A549 (cell line): Measurements from ENCODE around the gene KIR2DL3.
"Not testable (repeated sequence)": the region's sequence is repeated elsewhere in the genome, so short reads cannot be mapped to it uniquely, and the experiment has no call there.

Experiments
- CHD2 ChIP-seq: fragments of 150-350 bp; IDR thresholded peaks from 2 replicates; pipeline ENCODE4 v1.6.1; 2014; ENCODE audit warnings: low read length; ENCODE audit not compliant: partially characterized antibody
- CTCF ChIP-seq: fragments of >200 bp; sonication (Bioruptor Twin); formaldehyde crosslinking; IDR thresholded peaks from 3 replicates; pipeline ENCODE4 v1.5.1; 2016
- ELK1 ChIP-seq: fragments of 150-350 bp; IDR thresholded peaks from 2 replicates; pipeline ENCODE4 v1.6.1; 2014; ENCODE audit warnings: low read depth, mild to moderate bottlenecking, low read length
- EP300 ChIP-seq, 2 experiments: fragments of >200 bp; sonication (Bioruptor Twin); formaldehyde crosslinking; IDR thresholded peaks; 2 replicates in 1 of 2; 3 replicates in 1 of 2; pipeline ENCODE4 v1.6.1; 2016 to 2017
- HDAC2 ChIP-seq: fragments of 200-600 bp; sonication (generic); IDR thresholded peaks from 2 replicates; pipeline ENCODE4 v1.6.1; 2016
- NPAS2 ChIP-seq: fragments of 250-450 bp; sonication (Bioruptor Pico); IDR thresholded peaks from 2 replicates; pipeline ENCODE4 v1.8.0; 2022; ENCODE audit warnings: mild to moderate bottlenecking, moderate library complexity, borderline replicate concordance
- PHF8 ChIP-seq: fragments of 200-600 bp; sonication (generic); IDR thresholded peaks from 2 replicates; pipeline ENCODE4 v1.6.1; 2016; ENCODE audit warnings: low read depth, mild to moderate bottlenecking, antibody characterized with exemption, moderate library complexity, borderline replicate concordance
- POLR2A ChIP-seq: IDR thresholded peaks from 2 replicates; pipeline ENCODE4 v1.6.1; 2012; ENCODE audit warnings: mild to moderate bottlenecking, low read length
- REST ChIP-seq: fragments of 200-600 bp; sonication (generic); IDR thresholded peaks from 2 replicates; pipeline ENCODE4 v1.6.1; 2016; ENCODE audit warnings: antibody characterized with exemption, mild to moderate bottlenecking, moderate library complexity
- RFX5 ChIP-seq: fragments of 450-650 bp; IDR thresholded peaks from 2 replicates; pipeline ENCODE4 v1.7.1; 2014; ENCODE audit warnings: antibody characterized with exemption, mild to moderate bottlenecking, moderate library complexity
- USF2 ChIP-seq: fragments of 450-650 bp; IDR thresholded peaks from 2 replicates; pipeline ENCODE4 v1.6.1; 2014; ENCODE audit warnings: antibody characterized with exemption

- TF ChIP-seq NPAS2 (CRISPR knock-in tag); CTCF; RFX5; REST; USF2; POLR2A; CHD2; ELK1; EP300 (IDR thresholded peaks at IDR 0.05); PHF8; HDAC2: not testable (repeated sequence)
Measured at GRCh38 chr19:54758577-54758976, 20.3 kb downstream of the KIR2DL3 start.
